Neural progenitor cell (in vitro differentiated cells): ENCODE measurements around the gene ABITRAM. TPM values are rescaled to one million over a fixed set of nuclear protein-coding genes. Genes with fewer than 3 reads are reported as not detected.

Experiments
- DNase-seq: peaks from one replicate; pipeline ENCODE4 v3.0.0-alpha.2; 2016; ENCODE audit warnings: low spot score
- H2AFZ ChIP-seq: fragments of 200-600 bp; sonication (generic); replicated peaks from 2 replicates; pipeline ENCODE4 v1.6.1; 2016; ENCODE audit warnings: antibody characterized with exemption
- H3F3A ChIP-seq: fragments of 200-600 bp; sonication (generic); 2 replicates; pipeline ENCODE4 v1.6.1; 2016; ENCODE audit warnings: antibody characterized with exemption, low read depth
- H3K27ac ChIP-seq: fragments of 200-600 bp; sonication (generic); 2 replicates; pipeline ENCODE4 v1.5.1; 2016; ENCODE audit warnings: mild to moderate bottlenecking
- H3K27me3 ChIP-seq: fragments of 200-600 bp; sonication (generic); 2 replicates; pipeline ENCODE4 v1.6.1; 2016; ENCODE audit warnings: mild to moderate bottlenecking, moderate library complexity
- H3K36me3 ChIP-seq: fragments of 200-600 bp; sonication (generic); 2 replicates; pipeline ENCODE4 v1.5.1; 2016
- H3K4me1 ChIP-seq: fragments of 200-600 bp; sonication (generic); 2 replicates; pipeline ENCODE4 v1.6.1; 2016; ENCODE audit warnings: mixed run types
- H3K4me2 ChIP-seq: fragments of 200-600 bp; sonication (generic); 2 replicates; pipeline ENCODE4 v1.6.1; 2016
- H3K4me3 ChIP-seq: fragments of 200-600 bp; sonication (generic); 2 replicates; pipeline ENCODE4 v1.5.1; 2016
- H3K79me2 ChIP-seq: fragments of 200-600 bp; sonication (generic); 2 replicates; pipeline ENCODE4 v1.6.1; 2016; ENCODE audit warnings: low read depth
- H3K9ac ChIP-seq: fragments of 200-600 bp; sonication (generic); 2 replicates; pipeline ENCODE4 v1.6.1; 2016
- H3K9me3 ChIP-seq: fragments of 200-600 bp; sonication (generic); 2 replicates; pipeline ENCODE4 v1.5.1; 2016; ENCODE audit warnings: low read depth
- H4K20me1 ChIP-seq: fragments of 200-600 bp; sonication (generic); 2 replicates; pipeline ENCODE4 v1.6.1; 2016; ENCODE audit warnings: low read depth
- H3K27ac Mint-ChIP-seq: 3 replicates; pipeline ENCODE4 v1.8.0; 2021; ENCODE audit warnings: mixed read lengths
- H3K27me3 Mint-ChIP-seq: 2 replicates; pipeline ENCODE4 v1.8.0; 2022; ENCODE audit warnings: low read depth, mild to moderate bottlenecking, inconsistent platforms, moderate library complexity, mixed read lengths; ENCODE audit not compliant: insufficient read depth
- H3K36me3 Mint-ChIP-seq: 3 replicates; pipeline ENCODE4 v1.8.0; 2021; ENCODE audit warnings: mixed read lengths
- H3K4me1 Mint-ChIP-seq: 3 replicates; pipeline ENCODE4 v1.8.0; 2021; ENCODE audit warnings: mixed read lengths
- H3K4me3 Mint-ChIP-seq: 3 replicates; pipeline ENCODE4 v1.8.0; 2021; ENCODE audit warnings: mild to moderate bottlenecking, moderate library complexity, mixed read lengths
- H3K9me3 Mint-ChIP-seq: 3 replicates; pipeline ENCODE4 v1.8.0; 2020; ENCODE audit warnings: mixed read lengths
- EZH2 ChIP-seq: fragments of 200-600 bp; sonication (generic); IDR thresholded peaks from 2 replicates; pipeline ENCODE4 v1.6.1; 2017; ENCODE audit warnings: antibody characterized with exemption, mild to moderate bottlenecking, moderate library complexity
- EZH2phosphoT487 ChIP-seq: fragments of 200-600 bp; sonication (generic); IDR thresholded peaks from 2 replicates; pipeline ENCODE4 v1.6.1; 2017; ENCODE audit warnings: antibody characterized with exemption
- total RNA-seq: library from RNA; depleted of rRNA; stranded (reverse); fragments of >200 nt; gene quantifications from 2 replicates; pipeline ENCODE4 v1.2.3, GENCODE V29; 2015; ENCODE audit warnings: low replicate concordance
- TF ChIP-seq, protein P1 (sequence below): fragments of 200-600 bp; sonication (generic); IDR thresholded peaks from 2 replicates; pipeline ENCODE4 v1.5.1; 2017; ENCODE audit warnings: antibody characterized with exemption, mild to moderate bottlenecking

ABITRAM gene
- total RNA-seq, 1 donor from 2014 or later = 20.4 TPM

DNA sequence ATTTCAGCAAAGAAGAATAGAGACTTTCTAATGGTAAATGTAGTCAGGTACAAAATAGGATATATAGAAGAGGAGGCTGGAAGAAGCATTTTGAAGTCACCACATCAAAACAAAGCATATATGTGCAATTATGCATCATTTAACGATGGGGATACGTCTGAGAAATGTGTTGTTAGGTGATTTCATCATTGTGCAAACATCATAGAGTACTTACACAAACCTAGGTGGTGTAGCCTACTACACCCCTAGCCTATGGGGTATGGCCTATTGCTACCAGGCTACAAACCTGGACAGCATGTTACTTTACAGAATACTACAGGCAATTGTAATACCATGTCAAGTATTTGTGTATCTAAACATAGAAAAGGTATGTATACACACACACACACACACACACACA, 28.7 kb upstream of the ABITRAM start:
- no peak overlapping the region for H3K9ac ChIP-seq
- H3K9me3 ChIP-seq = no peaks in the 10 kb centered on the region
- no peak overlapping the region for H3K4me3 ChIP-seq
- H2AFZ ChIP-seq = no peak overlapping the region
- no peaks in the 10 kb centered on the region for H3K79me2 ChIP-seq
- H3K36me3 ChIP-seq = peaks cover 5% of the 10 kb centered on the region
- H3K27ac ChIP-seq = no peak overlapping the region
- peaks cover 27% of the 10 kb centered on the region for H3K36me3 Mint-ChIP-seq
- H3K4me2 ChIP-seq = no peak overlapping the region
- H3K27me3 Mint-ChIP-seq = no peaks in the 10 kb centered on the region
- TF ChIP-seq EZH2 = no peak
- no peak for TF ChIP-seq EZH2phosphoT487
- TF ChIP-seq, protein P1, sequence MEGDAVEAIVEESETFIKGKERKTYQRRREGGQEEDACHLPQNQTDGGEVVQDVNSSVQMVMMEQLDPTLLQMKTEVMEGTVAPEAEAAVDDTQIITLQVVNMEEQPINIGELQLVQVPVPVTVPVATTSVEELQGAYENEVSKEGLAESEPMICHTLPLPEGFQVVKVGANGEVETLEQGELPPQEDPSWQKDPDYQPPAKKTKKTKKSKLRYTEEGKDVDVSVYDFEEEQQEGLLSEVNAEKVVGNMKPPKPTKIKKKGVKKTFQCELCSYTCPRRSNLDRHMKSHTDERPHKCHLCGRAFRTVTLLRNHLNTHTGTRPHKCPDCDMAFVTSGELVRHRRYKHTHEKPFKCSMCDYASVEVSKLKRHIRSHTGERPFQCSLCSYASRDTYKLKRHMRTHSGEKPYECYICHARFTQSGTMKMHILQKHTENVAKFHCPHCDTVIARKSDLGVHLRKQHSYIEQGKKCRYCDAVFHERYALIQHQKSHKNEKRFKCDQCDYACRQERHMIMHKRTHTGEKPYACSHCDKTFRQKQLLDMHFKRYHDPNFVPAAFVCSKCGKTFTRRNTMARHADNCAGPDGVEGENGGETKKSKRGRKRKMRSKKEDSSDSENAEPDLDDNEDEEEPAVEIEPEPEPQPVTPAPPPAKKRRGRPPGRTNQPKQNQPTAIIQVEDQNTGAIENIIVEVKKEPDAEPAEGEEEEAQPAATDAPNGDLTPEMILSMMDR = no peak
- no peak overlapping the region for H3K4me3 Mint-ChIP-seq
- H3K27ac Mint-ChIP-seq = no peak overlapping the region
- DNase-seq = no peak
- H3K9me3 Mint-ChIP-seq = no peaks in the 10 kb centered on the region
- no peaks in the 10 kb centered on the region for H3K4me1 ChIP-seq
- H3K4me1 Mint-ChIP-seq = no peaks in the 10 kb centered on the region
- no peaks in the 10 kb centered on the region for H4K20me1 ChIP-seq
- no peaks in the 10 kb centered on the region for H3F3A ChIP-seq
- no peaks in the 10 kb centered on the region for H3K27me3 ChIP-seq

DNA sequence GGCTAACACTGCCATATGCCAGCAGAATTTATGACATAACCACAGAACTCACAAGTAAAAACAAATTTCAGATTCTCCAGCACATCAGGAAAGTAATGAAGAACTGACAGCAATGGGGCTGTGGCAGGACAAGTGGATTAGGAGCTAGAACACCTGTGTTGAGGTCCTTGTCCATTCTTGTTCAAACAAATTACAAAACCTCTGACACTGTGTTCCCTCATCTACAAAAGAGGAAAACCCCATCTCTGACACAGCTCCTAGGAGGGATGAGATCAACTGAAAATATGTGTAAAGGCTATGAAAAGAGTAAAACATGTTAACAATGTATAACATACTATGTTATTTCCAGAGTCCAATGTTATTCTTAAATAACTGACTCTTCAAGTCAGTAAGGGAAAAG, 23.8 kb upstream of the ABITRAM start:
- Histone ChIP-seq H2AFZ (no peak overlapping the region), H3K4me1 (no peaks in the 10 kb centered on the region), H3F3A (no peaks in the 10 kb centered on the region), H3K27me3 (no peaks in the 10 kb centered on the region), H3K9me3 (no peaks in the 10 kb centered on the region), H3K79me2 (no peaks in the 10 kb centered on the region), H3K4me2 (no peak overlapping the region), H3K27ac (no peak overlapping the region), H3K9ac (no peak overlapping the region), H3K36me3 (peaks cover 11% of the 10 kb centered on the region), H3K4me3 (no peak overlapping the region), H4K20me1 (no peaks in the 10 kb centered on the region)
- H3K4me1 Mint-ChIP-seq = no peaks in the 10 kb centered on the region
- H3K9me3 Mint-ChIP-seq = no peaks in the 10 kb centered on the region
- no peak overlapping the region for H3K4me3 Mint-ChIP-seq
- H3K27me3 Mint-ChIP-seq = peaks cover 2% of the 10 kb centered on the region
- no peak for TF ChIP-seq EZH2phosphoT487
- TF ChIP-seq, protein P1 = no peak
- no peak for TF ChIP-seq EZH2
- H3K36me3 Mint-ChIP-seq = peaks cover 28% of the 10 kb centered on the region
- no peak overlapping the region for H3K27ac Mint-ChIP-seq
- DNase-seq = no peak

DNA sequence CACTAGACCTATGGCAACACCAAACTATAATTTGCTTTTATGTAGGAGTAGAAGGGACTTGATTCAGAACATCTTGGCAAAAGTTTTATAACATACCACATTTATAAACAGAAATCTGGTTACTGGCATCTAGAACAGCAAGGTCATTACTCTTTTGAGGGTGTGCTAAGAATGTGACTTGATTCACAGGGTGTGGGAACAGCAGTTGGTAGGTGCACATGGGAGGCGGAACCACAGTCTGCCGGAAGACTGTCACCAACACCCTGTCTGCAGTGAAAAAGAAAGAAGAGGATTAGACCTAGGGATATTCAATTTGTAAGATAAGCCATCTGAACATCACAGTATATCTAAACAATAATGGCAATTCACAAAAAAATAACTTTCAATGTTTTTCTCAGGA, 23.3 kb upstream of the ABITRAM start:
- Histone ChIP-seq H3K4me3 (no peak overlapping the region), H3F3A (no peaks in the 10 kb centered on the region), H3K36me3 (peaks cover 11% of the 10 kb centered on the region), H3K9ac (no peak overlapping the region), H3K27ac (no peak overlapping the region), H3K27me3 (no peaks in the 10 kb centered on the region), H3K4me1 (no peaks in the 10 kb centered on the region), H3K79me2 (no peaks in the 10 kb centered on the region), H3K9me3 (no peaks in the 10 kb centered on the region), H4K20me1 (no peaks in the 10 kb centered on the region), H2AFZ (no peak overlapping the region), H3K4me2 (no peak overlapping the region)
- DNase-seq = no peak
- H3K9me3 Mint-ChIP-seq = no peaks in the 10 kb centered on the region
- peaks cover 31% of the 10 kb centered on the region for H3K36me3 Mint-ChIP-seq
- no peak for TF ChIP-seq EZH2
- TF ChIP-seq, protein P1 = no peak
- no peak for TF ChIP-seq EZH2phosphoT487
- H3K4me3 Mint-ChIP-seq = no peak overlapping the region
- H3K4me1 Mint-ChIP-seq = no peaks in the 10 kb centered on the region
- H3K27me3 Mint-ChIP-seq = peaks cover 2% of the 10 kb centered on the region
- no peak overlapping the region for H3K27ac Mint-ChIP-seq

DNA sequence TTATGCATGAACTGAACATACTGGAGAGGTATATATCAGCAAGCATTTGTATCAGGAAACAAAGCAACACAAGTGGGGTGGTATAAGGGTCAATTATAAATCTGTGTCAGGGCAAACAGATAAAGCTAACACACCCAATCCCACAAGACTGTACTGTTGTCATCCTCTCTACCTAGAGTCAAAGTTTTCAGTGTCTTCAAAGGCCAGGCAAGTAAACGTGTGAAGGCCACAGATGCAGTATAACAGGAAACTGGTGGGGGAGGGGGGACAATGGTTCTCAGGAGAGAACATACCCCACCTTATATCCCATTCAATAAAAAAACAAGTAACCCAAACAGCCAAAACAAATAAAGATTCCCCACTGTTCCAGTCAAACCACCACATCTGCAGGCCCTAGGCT, 22.4 kb upstream of the ABITRAM start:
- H3K4me3 ChIP-seq = no peak overlapping the region
- peaks cover 33% of the 10 kb centered on the region for H3K36me3 Mint-ChIP-seq
- H4K20me1 ChIP-seq = no peaks in the 10 kb centered on the region
- H3K27me3 Mint-ChIP-seq = peaks cover 2% of the 10 kb centered on the region
- no peak for DNase-seq
- H3K9me3 Mint-ChIP-seq = no peaks in the 10 kb centered on the region
- H3K36me3 ChIP-seq = peaks cover 11% of the 10 kb centered on the region
- H3K27me3 ChIP-seq = no peaks in the 10 kb centered on the region
- no peak overlapping the region for H2AFZ ChIP-seq
- no peak overlapping the region for H3K9ac ChIP-seq
- H3F3A ChIP-seq = no peaks in the 10 kb centered on the region
- no peak overlapping the region for H3K27ac Mint-ChIP-seq
- no peaks in the 10 kb centered on the region for H3K4me1 Mint-ChIP-seq
- TF ChIP-seq EZH2phosphoT487 = no peak
- no peak for TF ChIP-seq EZH2
- TF ChIP-seq, protein P1 = no peak
- no peak overlapping the region for H3K27ac ChIP-seq
- no peaks in the 10 kb centered on the region for H3K4me1 ChIP-seq
- H3K9me3 ChIP-seq = no peaks in the 10 kb centered on the region
- no peaks in the 10 kb centered on the region for H3K79me2 ChIP-seq
- H3K4me3 Mint-ChIP-seq = no peak overlapping the region
- H3K4me2 ChIP-seq = no peak overlapping the region
